Neural crest cell (in vitro differentiated cells): Measurements from ENCODE around the gene SLC4A7. TPM values are rescaled to one million over a fixed set of nuclear protein-coding genes. Genes with fewer than 3 reads are reported as not detected.

Experiments
- DNase-seq: peaks from one replicate; pipeline ENCODE4 v3.0.0; 2021; ENCODE audit warnings: low read depth, mixed read lengths, low spot score
- H3K27ac Mint-ChIP-seq: one replicate; pipeline ENCODE4 v1.8.0; 2021; ENCODE audit warnings: mild to moderate bottlenecking, mixed read lengths; ENCODE audit not compliant: unreplicated experiment
- H3K27me3 Mint-ChIP-seq: 2 replicates; pipeline ENCODE4 v1.8.0; 2021; ENCODE audit warnings: low read depth, mild to moderate bottlenecking, mixed read lengths
- H3K36me3 Mint-ChIP-seq: 2 replicates; pipeline ENCODE4 v1.8.0; 2021; ENCODE audit warnings: low read depth, mild to moderate bottlenecking, mixed read lengths
- H3K4me1 Mint-ChIP-seq: 2 replicates; pipeline ENCODE4 v1.8.0; 2021; ENCODE audit warnings: mixed read lengths
- H3K4me3 Mint-ChIP-seq: one replicate; pipeline ENCODE4 v1.8.0; 2021; ENCODE audit warnings: mild to moderate bottlenecking, mixed read lengths
- H3K9me3 Mint-ChIP-seq: 2 replicates; pipeline ENCODE4 v1.8.0; 2021; ENCODE audit warnings: mixed read lengths
- total RNA-seq: library from RNA; stranded (reverse); gene quantifications from 2 replicates; pipeline ENCODE4 v1.2.1, GENCODE V29; 2021
- TF ChIP-seq, protein P1 (sequence below): fragments of 200-600 bp; sonication (generic); conservative IDR thresholded peaks from 2 replicates; pipeline ENCODE4 v1.5.0; 2021; ENCODE audit warnings: antibody characterized with exemption, mild to moderate bottlenecking

Gene SLC4A7
- total RNA-seq, 1 donor from 2014 or later, result 63.9 TPM

GRCh38 chr3:27366062-27366591 is 118.1 kb downstream of the SLC4A7 start:
- no peaks in the 10 kb centered on the region for H3K36me3 Mint-ChIP-seq
- peaks cover 15% of the 10 kb centered on the region for H3K4me1 Mint-ChIP-seq
- DNase-seq, result no peak
- H3K27me3 Mint-ChIP-seq, result peaks cover 5% of the 10 kb centered on the region
- H3K9me3 Mint-ChIP-seq, result no peaks in the 10 kb centered on the region
- H3K27ac Mint-ChIP-seq, result no peak overlapping the region
- no peak overlapping the region for H3K4me3 Mint-ChIP-seq
- TF ChIP-seq, protein P1, sequence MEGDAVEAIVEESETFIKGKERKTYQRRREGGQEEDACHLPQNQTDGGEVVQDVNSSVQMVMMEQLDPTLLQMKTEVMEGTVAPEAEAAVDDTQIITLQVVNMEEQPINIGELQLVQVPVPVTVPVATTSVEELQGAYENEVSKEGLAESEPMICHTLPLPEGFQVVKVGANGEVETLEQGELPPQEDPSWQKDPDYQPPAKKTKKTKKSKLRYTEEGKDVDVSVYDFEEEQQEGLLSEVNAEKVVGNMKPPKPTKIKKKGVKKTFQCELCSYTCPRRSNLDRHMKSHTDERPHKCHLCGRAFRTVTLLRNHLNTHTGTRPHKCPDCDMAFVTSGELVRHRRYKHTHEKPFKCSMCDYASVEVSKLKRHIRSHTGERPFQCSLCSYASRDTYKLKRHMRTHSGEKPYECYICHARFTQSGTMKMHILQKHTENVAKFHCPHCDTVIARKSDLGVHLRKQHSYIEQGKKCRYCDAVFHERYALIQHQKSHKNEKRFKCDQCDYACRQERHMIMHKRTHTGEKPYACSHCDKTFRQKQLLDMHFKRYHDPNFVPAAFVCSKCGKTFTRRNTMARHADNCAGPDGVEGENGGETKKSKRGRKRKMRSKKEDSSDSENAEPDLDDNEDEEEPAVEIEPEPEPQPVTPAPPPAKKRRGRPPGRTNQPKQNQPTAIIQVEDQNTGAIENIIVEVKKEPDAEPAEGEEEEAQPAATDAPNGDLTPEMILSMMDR, result no peak

DNA sequence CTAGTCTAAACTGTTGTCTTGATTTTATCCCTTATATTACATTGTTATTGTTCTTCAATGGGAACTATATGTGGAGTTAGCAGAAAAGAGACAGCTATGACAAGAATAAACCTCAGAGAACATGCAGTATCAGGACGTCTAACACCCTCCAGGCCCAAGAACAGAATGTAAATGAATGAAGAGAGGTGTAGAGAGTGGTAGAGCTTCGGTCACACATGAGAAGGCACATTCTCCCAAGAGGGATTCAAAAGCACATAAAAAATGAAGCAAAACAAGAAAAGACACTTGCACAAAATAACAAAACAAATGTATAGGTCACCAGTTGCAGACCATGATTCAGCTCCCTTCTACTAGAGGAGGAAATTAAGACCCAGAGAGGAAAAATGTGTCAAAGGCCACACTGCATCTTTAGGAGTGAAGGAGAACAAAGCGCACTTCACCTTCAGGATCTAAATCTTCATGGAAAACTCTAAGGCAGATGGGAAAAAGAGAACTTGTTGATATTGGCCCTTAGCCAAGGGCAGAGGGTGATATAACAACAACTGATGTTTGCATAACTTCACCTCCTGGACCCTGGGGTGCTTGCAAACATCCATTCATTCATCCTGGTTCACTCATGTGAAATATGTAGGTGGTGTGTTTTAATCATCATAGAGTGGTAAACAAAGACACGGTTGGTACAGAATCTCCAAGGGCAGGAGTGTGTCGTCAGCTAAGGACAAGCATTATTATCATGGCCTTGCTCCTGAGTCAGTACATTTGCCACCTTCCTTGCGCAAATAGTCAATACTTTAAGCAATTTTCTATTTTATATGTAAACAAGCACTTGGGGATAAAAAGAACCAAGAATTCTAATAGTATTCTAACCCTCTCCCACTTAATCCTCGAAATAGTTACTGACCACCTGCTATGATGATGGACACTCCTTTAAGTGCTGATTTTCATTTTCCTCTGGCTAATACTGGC is 123.8 kb downstream of the SLC4A7 start:
- no peak for DNase-seq
- no peak overlapping the region for H3K27ac Mint-ChIP-seq
- H3K36me3 Mint-ChIP-seq, result no peaks in the 10 kb centered on the region

DNA sequence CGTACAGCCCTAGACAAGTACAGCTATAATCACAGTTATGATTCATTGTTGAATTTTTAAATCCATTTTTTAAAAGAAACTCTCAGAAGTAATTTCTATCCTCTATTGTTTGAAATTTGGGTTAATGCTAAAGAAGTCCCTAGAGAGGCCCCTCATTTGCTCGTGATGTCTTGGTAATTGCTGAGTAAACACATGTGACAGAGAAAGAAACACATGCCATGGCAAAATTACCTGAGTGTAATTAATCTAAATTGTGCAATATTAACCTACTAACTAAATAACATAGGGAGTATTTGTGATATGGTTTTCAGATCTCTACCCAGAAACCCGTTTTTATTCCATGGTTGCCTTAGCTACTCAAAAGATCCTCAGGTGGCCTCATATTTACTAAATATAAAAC is 125.8 kb downstream of the SLC4A7 start:
- peaks cover 12% of the 10 kb centered on the region for H3K4me1 Mint-ChIP-seq
- no peak overlapping the region for H3K27ac Mint-ChIP-seq
- TF ChIP-seq, protein P1, result no peak
- H3K27me3 Mint-ChIP-seq, result no peaks in the 10 kb centered on the region
- no peak for DNase-seq
- H3K9me3 Mint-ChIP-seq, result no peaks in the 10 kb centered on the region
- H3K36me3 Mint-ChIP-seq, result no peaks in the 10 kb centered on the region
- no peak overlapping the region for H3K4me3 Mint-ChIP-seq

More for the DNA sequence above, 123.8 kb downstream of the SLC4A7 start:
- TF ChIP-seq, protein P1, result no peak
- H3K4me3 Mint-ChIP-seq, result no peak overlapping the region
- H3K4me1 Mint-ChIP-seq, result peaks cover 6% of the 10 kb centered on the region
- no peaks in the 10 kb centered on the region for H3K27me3 Mint-ChIP-seq
- H3K9me3 Mint-ChIP-seq, result no peaks in the 10 kb centered on the region

DNA sequence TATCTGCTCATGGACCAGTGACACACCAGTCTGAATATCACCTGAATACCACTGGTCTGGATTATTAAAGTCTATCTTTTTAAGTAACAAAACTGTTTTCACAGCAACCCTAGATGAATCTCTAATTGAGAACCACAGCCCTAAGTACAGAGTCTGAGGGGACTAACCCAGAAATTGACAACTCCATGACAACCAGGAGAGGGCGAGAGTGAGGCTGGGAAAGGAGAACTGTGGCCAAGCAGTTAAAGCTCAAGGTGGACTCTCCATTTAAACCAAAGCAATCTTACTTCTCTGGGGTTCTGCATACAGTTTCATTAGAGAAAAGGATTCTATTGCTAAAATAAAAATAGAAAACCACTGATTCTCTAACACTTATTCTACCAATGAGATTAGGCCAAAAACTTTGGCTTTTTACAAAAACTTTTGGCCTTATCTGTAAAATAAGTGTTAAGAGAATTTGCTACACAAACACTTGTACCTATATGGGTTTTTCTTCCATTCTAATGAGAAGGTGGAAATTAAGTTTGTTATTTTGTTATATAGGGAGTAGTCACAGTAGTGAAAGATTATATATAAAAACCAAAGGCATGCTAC is 126.4 kb downstream of the SLC4A7 start:
- Mint-ChIP-seq H3K9me3 (no peaks in the 10 kb centered on the region), H3K36me3 (no peaks in the 10 kb centered on the region), H3K4me3 (no peak overlapping the region), H3K4me1 (peaks cover 12% of the 10 kb centered on the region), H3K27ac (no peak overlapping the region), H3K27me3 (no peaks in the 10 kb centered on the region)
- TF ChIP-seq, protein P1, result peak; percentile 70
- peak; percentile 57 for DNase-seq

DNA sequence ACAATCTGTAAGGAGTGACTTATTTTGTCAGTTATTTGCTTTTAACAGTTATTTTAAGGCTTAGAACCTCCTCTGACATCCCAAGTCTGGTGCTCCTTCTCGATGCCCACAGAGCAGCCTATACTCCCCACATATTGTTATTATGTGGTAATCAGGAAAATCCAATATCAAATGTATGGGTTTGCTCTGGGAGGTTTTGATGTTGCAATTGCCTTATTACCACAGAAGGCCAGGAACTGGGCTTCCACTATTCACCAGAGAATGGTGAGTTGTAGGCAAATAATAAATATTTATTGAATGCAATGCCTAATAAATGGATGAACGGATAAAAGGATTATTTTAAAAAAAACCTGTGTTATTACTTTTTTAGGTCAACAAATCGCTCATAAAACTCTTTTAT is 127.2 kb downstream of the SLC4A7 start:
- H3K4me3 Mint-ChIP-seq, result no peak overlapping the region
- H3K9me3 Mint-ChIP-seq, result no peaks in the 10 kb centered on the region
- H3K27ac Mint-ChIP-seq, result no peak overlapping the region
- H3K4me1 Mint-ChIP-seq, result peaks cover 12% of the 10 kb centered on the region
- no peaks in the 10 kb centered on the region for H3K27me3 Mint-ChIP-seq
- H3K36me3 Mint-ChIP-seq, result no peaks in the 10 kb centered on the region
- TF ChIP-seq, protein P1, result no peak
- no peak for DNase-seq
